NK-92 (cell line): Measurements from ENCODE around the gene CHST10.

Experiments used
- DNase-seq: peaks from one replicate; lab custom pipeline; 2025; ENCODE audit not compliant: unreplicated experiment; lab: John Stamatoyannopoulos, UW

Gene CHST10

GRCh38 chr2:100416397-100416934 lies 1.0 kb downstream of the CHST10 start:
- no peak for DNase-seq

DNA sequence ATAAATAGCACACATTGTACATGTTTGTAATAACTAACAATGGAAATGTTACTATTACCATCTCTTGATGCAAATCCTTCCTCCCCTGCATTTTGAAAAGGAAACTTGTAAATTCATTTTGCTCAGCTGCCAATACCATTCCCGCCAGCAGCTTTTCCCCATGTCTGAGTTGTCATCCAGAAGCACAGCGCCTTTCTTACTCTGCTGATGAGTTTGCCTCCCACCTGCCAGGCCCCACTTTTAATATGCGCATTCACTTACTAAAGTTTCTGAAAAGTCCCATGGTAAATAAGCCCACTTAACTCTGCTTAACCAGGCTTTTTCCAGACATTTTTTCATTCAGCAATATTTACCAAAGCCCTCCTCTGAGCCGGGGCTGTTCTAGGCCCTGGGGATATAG lies 3.9 kb downstream of the CHST10 start:
- DNase-seq, result no peak

GRCh38 chr2:100412881-100413321 lies 4.6 kb downstream of the CHST10 start:
- no peak for DNase-seq

DNA sequence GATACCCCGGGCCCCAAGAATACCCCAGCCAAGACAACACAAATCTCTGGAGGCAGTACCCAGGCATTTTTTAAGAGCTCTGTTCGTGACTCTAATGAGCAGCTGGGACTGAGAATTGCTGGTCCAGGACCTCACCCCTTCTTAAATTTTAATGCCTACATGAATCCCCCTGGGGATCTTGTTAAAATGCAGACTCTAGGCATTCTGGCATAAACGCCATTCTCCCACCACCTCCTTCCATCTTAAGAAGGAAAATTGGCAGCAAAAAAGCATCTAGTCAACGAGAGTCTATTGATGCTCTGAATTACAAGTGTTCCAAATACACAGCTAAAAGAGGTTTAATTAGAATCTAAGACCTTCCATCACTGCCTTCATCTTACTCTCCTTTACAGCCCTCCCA lies 5.0 kb downstream of the CHST10 start:
- DNase-seq, result no peak

GRCh38 chr2:100411841-100412292 lies 5.6 kb downstream of the CHST10 start:
- no peak for DNase-seq

DNA sequence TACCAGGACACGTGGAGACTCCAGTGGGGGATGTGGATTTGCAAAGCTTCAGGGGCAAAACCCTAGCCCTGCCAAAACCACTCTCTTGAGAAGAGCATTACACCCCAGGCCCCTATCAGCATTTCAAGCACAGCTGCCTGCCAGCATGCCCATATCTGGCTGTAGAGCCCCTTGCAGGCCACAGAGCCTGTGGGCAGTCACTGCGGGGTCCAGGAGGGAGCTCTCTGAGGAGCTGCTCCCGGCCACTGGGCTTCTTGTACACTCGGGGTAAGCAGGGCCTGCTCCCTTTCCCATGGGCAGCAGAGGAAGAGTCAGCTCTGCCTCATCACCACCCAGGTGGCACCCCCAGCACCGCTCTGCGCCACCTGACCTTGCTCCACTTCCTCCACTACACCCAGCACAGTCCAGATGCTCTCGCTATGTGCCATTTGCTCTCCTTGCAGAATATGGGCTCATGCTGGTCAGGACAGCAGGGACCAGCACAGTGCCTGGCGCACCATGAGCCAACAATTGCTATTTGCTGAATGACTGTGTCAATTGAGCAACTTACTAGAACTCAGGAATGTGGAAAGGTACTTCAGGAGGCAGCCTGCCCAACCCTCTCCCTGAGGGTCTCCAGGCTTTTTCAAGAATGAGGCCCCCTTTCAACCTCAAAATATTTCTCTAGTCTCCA lies 7.4 kb downstream of the CHST10 start:
- DNase-seq, result no peak

DNA sequence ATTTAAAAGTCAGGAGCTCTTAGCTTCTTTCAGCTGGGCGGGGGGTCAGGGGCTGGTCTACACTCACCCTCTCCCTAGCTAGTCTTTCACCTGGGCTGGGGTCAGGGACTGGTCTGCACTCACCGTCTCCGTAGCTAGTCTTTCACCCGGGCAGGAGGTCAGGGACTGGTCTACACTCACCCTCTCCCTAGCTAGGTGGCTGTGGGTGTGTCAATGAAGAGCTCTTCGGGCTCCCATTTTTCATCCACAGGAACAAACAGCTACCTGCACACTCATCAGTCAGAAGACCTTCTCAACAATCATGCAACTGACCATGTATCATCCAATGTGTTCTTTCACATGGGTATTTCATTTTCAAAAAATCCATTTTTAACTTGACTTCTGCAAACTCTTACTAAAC lies 8.0 kb downstream of the CHST10 start:
- DNase-seq, result no peak

GRCh38 chr2:100408941-100409340 lies 8.5 kb downstream of the CHST10 start:
- DNase-seq, result no peak

DNA sequence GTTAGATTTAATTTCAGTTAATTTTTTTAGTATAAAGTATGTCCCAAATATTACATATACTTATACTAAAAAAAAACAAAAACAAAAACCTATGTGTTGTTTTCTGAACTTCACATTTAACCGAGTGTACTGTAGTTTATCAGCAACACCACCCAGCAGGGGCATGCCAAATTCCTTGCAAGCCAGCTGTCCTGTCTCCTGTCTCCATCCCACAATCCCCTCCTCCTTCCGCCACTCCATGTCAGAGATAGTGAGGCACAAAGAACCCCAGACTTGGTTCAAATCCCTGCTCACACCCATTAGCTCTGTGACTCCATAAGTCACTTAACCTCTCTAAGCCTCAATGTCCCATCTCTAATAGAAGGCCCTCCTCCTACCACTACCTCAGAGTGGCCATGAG lies 9.4 kb downstream of the CHST10 start:
- no peak for DNase-seq

- DNase-seq, result no peak
Measured at GRCh38 chr2:100407563-100407962, 9.9 kb downstream of the CHST10 start.

DNA sequence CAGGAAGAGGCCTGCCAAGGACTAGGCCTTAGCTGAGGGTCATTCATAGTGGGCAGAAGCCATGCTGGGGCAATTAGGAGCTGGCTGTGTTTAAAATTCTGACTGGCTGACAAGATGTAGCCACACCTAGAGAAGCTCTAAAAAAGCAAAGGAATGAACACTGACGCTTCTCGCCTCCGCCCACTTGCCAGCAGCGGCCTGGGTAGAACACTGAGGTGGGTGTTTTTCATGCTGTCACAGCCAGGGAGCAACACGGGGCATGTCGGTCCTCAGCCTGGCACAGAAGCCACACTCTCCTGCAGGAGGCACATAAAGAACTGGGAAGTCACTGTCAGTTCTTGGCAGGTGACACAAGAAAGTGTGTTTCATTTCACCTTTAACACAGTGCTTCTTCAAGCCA lies 10.4 kb downstream of the CHST10 start:
- DNase-seq, result no peak

DNA sequence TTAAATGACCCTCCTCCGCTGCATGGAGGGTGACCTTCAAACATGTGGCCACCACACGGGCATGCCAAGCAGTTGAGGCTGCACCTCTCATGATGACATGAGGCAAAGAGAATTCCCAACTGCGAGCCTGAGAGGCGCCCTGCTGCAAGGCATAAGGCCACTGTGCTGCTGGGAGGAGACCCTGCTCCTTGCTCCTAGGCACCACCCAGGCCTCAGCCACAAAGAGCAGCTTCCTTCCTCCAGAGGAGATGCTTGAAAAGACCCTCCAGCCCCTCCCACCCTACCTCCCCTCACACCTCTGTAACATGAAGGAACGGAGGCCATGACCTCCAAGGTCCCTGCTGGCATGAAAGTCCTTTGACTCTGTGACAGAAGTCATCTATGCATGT lies 11.4 kb downstream of the CHST10 start:
- DNase-seq, result no peak

- no peak for DNase-seq
Measured at GRCh38 chr2:100405403-100406119, 11.9 kb downstream of the CHST10 start.

DNA sequence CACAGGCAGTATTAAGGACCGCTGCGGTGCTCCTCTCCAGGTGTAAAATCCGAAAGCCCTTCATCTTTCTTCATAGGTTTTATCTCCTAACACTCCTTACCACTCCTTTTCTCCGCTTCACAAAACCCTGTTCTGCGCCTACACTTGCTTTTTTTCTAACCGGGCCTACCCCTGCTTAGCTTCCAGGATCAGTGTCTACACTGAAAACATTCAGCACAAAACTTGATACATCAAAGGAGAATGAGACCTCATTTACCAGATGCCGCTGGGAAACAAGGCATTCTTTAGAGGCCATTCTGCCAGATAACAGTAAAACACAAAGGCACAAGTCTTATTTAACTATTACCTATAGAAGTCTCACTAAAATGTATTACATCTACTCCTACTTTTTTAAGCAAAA lies 13.1 kb downstream of the CHST10 start:
- no peak for DNase-seq

GRCh38 chr2:100403722-100404121 lies 13.7 kb downstream of the CHST10 start:
- no peak for DNase-seq

- no peak for DNase-seq
Measured at GRCh38 chr2:100401268-100401667, 16.2 kb downstream of the CHST10 start.

DNA sequence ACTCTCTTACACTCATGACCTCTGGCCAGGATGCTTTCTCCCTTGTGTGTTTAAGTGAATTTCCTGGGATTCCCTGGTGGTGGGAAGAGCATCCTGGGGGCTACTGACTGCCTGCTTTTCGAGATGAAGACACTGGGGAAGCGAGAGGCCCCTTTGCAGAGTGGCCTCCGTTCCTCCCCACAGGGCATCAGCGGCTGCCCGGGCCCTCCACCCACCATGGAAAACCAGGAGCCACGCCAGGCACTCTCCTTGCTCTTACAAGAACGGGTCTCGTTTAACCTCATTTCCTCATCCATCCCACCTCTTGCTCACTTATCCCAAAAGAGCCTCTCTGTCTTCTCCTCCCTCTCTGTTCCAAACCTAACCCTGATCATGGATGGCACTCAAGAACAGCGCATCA lies 17.8 kb downstream of the CHST10 start:
- DNase-seq, result no peak

DNA sequence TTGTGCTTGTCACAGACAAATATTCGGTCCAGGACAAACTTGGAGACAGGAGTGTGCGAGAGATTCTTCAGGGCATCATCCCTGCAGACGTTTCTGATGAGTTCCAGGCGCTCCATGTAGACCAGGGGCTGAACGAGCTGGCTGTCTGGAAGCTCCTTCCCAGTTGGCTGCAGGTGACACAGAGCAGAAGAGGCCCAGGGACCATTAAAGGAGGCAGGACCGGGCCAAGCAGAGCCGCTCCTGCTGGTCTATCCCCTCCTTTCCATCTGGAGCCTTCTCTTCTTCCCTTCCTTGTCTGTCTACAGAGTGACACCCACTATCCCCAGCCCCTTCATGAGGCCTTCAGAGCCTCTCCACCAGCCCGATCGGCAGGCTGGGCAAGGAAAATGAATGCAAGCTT lies 19.5 kb downstream of the CHST10 start:
- DNase-seq, result no peak

DNA sequence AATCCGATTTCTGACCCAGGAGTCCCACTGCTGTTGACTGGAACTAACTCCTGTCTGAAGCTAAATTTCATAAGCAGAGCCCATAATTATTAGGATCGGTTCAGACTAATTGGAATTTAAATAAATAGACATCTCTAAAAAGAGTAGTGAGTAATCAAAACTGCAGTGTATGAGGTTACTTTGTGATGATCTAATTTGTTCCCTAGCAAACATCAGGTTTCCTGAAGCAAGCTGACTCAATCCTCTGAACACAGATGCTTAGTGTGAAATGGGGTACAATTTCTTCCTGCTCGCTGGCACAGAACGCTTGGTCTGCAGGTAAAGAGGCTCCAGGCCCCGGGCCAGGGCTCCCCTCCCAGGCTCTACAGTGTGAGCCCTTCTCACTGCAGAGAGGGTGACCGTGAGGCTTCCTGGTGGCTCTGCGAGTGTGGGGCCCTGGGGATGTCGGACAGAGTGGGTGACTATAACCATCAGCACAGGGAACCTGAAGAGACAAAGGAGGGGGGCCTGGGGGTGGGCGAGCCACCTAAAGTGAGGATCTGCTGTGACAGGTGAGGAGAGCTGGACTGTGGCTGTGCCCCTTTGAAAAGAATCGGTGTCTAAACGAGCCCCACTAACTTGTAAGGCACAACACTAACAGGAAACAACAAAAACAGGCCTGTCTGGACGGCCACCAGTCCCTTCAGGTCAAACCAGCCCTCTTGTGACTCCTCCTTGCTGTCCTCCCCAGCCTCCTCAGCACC lies 20.2 kb downstream of the CHST10 start:
- DNase-seq, result no peak

DNA sequence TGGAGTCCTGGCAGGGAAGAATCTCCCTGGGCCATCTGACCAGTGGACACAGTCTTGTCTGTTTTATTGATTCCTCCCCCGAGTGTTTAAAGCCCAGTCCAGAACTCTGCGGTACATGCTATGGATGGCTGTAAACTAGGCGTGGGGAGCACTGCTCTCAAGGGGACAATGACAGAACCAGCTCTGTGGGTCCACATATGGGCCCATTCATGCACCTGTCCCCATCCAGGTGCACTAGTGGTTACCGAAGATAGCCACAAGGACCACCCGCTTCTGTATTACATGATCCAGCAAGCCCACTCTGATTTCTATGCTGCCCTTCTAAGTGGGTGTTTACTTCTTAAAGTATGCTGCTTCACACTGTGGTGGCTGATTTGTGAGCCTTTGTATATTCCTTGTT lies 21.0 kb downstream of the CHST10 start:
- DNase-seq, result no peak

GRCh38 chr2:100395532-100396350 lies 21.7 kb downstream of the CHST10 start:
- DNase-seq, result no peak
